ENCODE data around the gene PERP.
"Not testable (repeated sequence)": the region's sequence is repeated elsewhere in the genome, so short reads cannot be mapped to it uniquely, and the experiment has no call there.

The PERP gene

GRCh38 chr6:138104618-138105213, 2.5 kb downstream of the PERP start:
- DNase-seq: no peak

- DNase-seq: no peak
Measured at GRCh38 chr6:138103871-138104270, 3.3 kb downstream of the PERP start.

- no peak for DNase-seq
Measured at GRCh38 chr6:138101946-138102731, 5.1 kb downstream of the PERP start.

- peak; percentile 35 for DNase-seq
Measured at GRCh38 chr6:138099832-138100231, 7.4 kb downstream of the PERP start.

GRCh38 chr6:138098306-138098705, 8.9 kb downstream of the PERP start:
- no peak for DNase-seq

- no peak for DNase-seq
Measured at GRCh38 chr6:138094260-138094659, 13.0 kb downstream of the PERP start.

GRCh38 chr6:138093632-138094031, 13.6 kb downstream of the PERP start:
- no peak for DNase-seq

- no peak for DNase-seq
Measured at GRCh38 chr6:138092686-138093085, 14.5 kb downstream of the PERP start.

GRCh38 chr6:138089325-138089724, 17.9 kb downstream of the PERP start:
- no peak for DNase-seq

- peak; percentile 85 for DNase-seq
Measured at GRCh38 chr6:138088326-138088762, 18.9 kb downstream of the PERP start.

- peak; percentile 9 for DNase-seq
Measured at GRCh38 chr6:138087593-138088325, 19.5 kb downstream of the PERP start.

GRCh38 chr6:138086573-138087196, 20.5 kb downstream of the PERP start:
- DNase-seq: peak; percentile 71

- DNase-seq: no peak
Measured at GRCh38 chr6:138085839-138086222, 21.4 kb downstream of the PERP start.

GRCh38 chr6:138084904-138085838, 22.0 kb downstream of the PERP start:
- no peak for DNase-seq

GRCh38 chr6:138082232-138082631, 25.0 kb downstream of the PERP start:
- no peak for DNase-seq

GRCh38 chr6:138079556-138079955, 27.7 kb downstream of the PERP start:
- not testable (repeated sequence) for DNase-seq

- no peak for DNase-seq
Measured at GRCh38 chr6:138078491-138078890, 28.7 kb downstream of the PERP start.

- no peak for DNase-seq
Measured at GRCh38 chr6:138073264-138073663, 34.0 kb downstream of the PERP start.

GRCh38 chr6:138063726-138064125, 43.5 kb downstream of the PERP start:
- DNase-seq: peak; percentile 18

GRCh38 chr6:138054982-138055381, 52.2 kb downstream of the PERP start:
- DNase-seq: no peak

GRCh38 chr6:138052783-138053182, 54.4 kb downstream of the PERP start:
- no peak for DNase-seq

GRCh38 chr6:138044972-138045371, 62.2 kb downstream of the PERP start:
- no peak for DNase-seq
